HCT116 (cell line): Measurements from ENCODE around the gene SPPL2B. TPM values are rescaled to one million over a fixed set of nuclear protein-coding genes. Genes with fewer than 3 reads are reported as not detected.

Experiments
- ATAC-seq: fragments of 200-7000 bp; cut with Tn5 transposase; 2 replicates; pipeline ENCODE4 v1.9.1; 2020; ENCODE audit warnings: mild to moderate bottlenecking, moderate library complexity
- BruUV-seq: library from RNA; stranded (reverse); fragments of 400-500 nt; replicated peaks from 2 replicates; lab custom pipeline; 2021; lab: Mats Ljungman, UMichigan
- CTCF ChIA-PET: fragments of 300-600 bp; sonication (Branson Sonifier 250); formaldehyde crosslinking; loops from one replicate; lab custom pipeline; 2021; ENCODE audit warnings: antibody characterized with exemption; lab: Charles Lee
- POLR2A ChIA-PET: fragments of 300-600, 350-600 bp; sonication (Branson Sonifier 250); formaldehyde crosslinking; loops from one replicate; lab custom pipeline; 2021; ENCODE audit warnings: antibody characterized with exemption; lab: Charles Lee
- RAD21 ChIA-PET, 2 experiments: fragments of 300-600 bp; sonication (Branson Sonifier 250); formaldehyde crosslinking; loops; one replicate each; lab custom pipeline; 2023; ENCODE audit warnings: low total read pairs in 2 of 2; ENCODE audit not compliant: uncharacterized antibody in 2 of 2, unreplicated experiment in 2 of 2, low non-redundant PET in 1 of 2; lab: Charles Lee
- DNase-seq: peaks from one replicate; pipeline ENCODE4 v3.0.0-alpha.2; 2010; ENCODE audit warnings: low read depth, low spot score
- H2AFZ ChIP-seq: fragments of 200-600 bp; shearing (Covaris generic), sonication (generic); 2 replicates; pipeline ENCODE4 v1.6.1; 2017; ENCODE audit warnings: low read depth, mixed run types, mixed read lengths, antibody characterized with exemption, low read length; ENCODE audit not compliant: poor library complexity, severe bottlenecking
- H3K27ac ChIP-seq: 2 replicates; pipeline ENCODE4 v1.5.1; 2012; ENCODE audit warnings: low read depth, low read length
- H3K27me3 ChIP-seq: fragments of 200-600 bp; sonication (generic); 2 replicates; pipeline ENCODE4 v1.6.1; 2016; ENCODE audit warnings: mixed run types, low read length, mixed read lengths; ENCODE audit not compliant: insufficient read depth
- H3K36me3 ChIP-seq, 2 experiments: fragments of 200-500 bp in 1 of 2; fragments of 200-600 bp in 1 of 2; sonication (Bioruptor generic) in 1 of 2; sonication (generic) in 1 of 2; 2 replicates each; pipeline versions ENCODE4 v1.5.1 to v1.6.1; 2014 to 2016; ENCODE audit warnings: low read length in 2 of 2, inconsistent platforms in 1 of 2, mixed read lengths in 1 of 2, mixed run types in 1 of 2; ENCODE audit not compliant: insufficient read depth in 2 of 2, control insufficient read depth in 1 of 2
- H3K4me1 ChIP-seq, 2 experiments: fragments of 200-600 bp in 1 of 2; sonication (generic) in 1 of 2; 2 replicates each; pipeline versions ENCODE4 v1.5.1 to v1.6.1; 2012 to 2017; ENCODE audit warnings: low read length in 2 of 2, inconsistent platforms in 1 of 2, mild to moderate bottlenecking in 1 of 2, mixed read lengths in 1 of 2, mixed run types in 1 of 2, moderate library complexity in 1 of 2; ENCODE audit not compliant: insufficient read depth in 2 of 2, control insufficient read depth in 1 of 2
- H3K4me2 ChIP-seq: fragments of 200-600 bp; sonication (generic); 2 replicates; pipeline ENCODE4 v1.6.1; 2017; ENCODE audit warnings: mixed run types, low read length, mixed read lengths
- H3K4me3 ChIP-seq, 2 experiments: fragments of 200-600 bp in 1 of 2; sonication (generic) in 1 of 2; replicated peaks in 1 of 2; 2 replicates each; pipeline ENCODE4 v1.5.1; 2011 to 2016; ENCODE audit warnings: low read length in 2 of 2, control low read depth in 1 of 2, low read depth in 1 of 2, mild to moderate bottlenecking in 1 of 2, mixed read lengths in 1 of 2, mixed run types in 1 of 2
- H3K79me2 ChIP-seq: fragments of 200-600 bp; sonication (generic); 2 replicates; pipeline ENCODE4 v1.6.1; 2017; ENCODE audit warnings: mild to moderate bottlenecking, mixed run types, low read length, moderate library complexity, mixed read lengths; ENCODE audit not compliant: insufficient read depth
- H3K9ac ChIP-seq: fragments of 200-600 bp; sonication (generic); 2 replicates; pipeline ENCODE4 v1.6.1; 2016; ENCODE audit warnings: low read length, mixed read lengths
- H3K9me2 ChIP-seq: fragments of 200-600 bp; sonication (generic), shearing (Covaris generic); 2 replicates; pipeline ENCODE4 v1.6.1; 2017; ENCODE audit warnings: mixed run types, mild to moderate bottlenecking, moderate library complexity; ENCODE audit not compliant: insufficient read depth
- H3K9me3 ChIP-seq, 2 experiments: fragments of 200-500 bp in 1 of 2; fragments of 200-600 bp in 1 of 2; sonication (Bioruptor generic) in 1 of 2; sonication (generic) in 1 of 2; 2 replicates each; pipeline ENCODE4 v1.6.1; 2014 to 2017; ENCODE audit warnings: low read length in 2 of 2, mixed read lengths in 2 of 2, inconsistent platforms in 1 of 2, low read depth in 1 of 2, mild to moderate bottlenecking in 1 of 2, mixed run types in 1 of 2, moderate library complexity in 1 of 2; ENCODE audit not compliant: control insufficient read depth in 1 of 2, insufficient read depth in 1 of 2
- H4K20me1 ChIP-seq: fragments of 200-600 bp; sonication (generic), shearing (Covaris generic); 2 replicates; pipeline ENCODE4 v1.6.1; 2017; ENCODE audit warnings: mixed run types, mild to moderate bottlenecking, moderate library complexity; ENCODE audit not compliant: insufficient read depth
- EGR1 ChIP-seq: IDR thresholded peaks from 2 replicates; pipeline ENCODE4 v1.6.1; 2012; ENCODE audit warnings: low read depth
- ZBTB33 ChIP-seq: IDR thresholded peaks from 2 replicates; pipeline ENCODE4 v1.6.1; 2011; ENCODE audit warnings: mild to moderate bottlenecking, low read length, moderate library complexity; ENCODE audit not compliant: insufficient replicate concordance; ENCODE audit errors: extremely low read depth
- intact Hi-C: fragments of 100-400 bp; cut with micrococcal nuclease; formaldehyde crosslinking; loops from 2 replicates; pipeline ENCODE4 v1.10.0; 2022
- total RNA-seq: library from RNA; stranded (reverse); gene quantifications from one replicate; pipeline ENCODE4 v1.2.1, GENCODE V29; 2021; ENCODE audit not compliant: unreplicated experiment

The SPPL2B gene
- total RNA-seq, 1 experiment from 2014 or later = 83.1 TPM

GRCh38 chr19:2317756-2318155, 10.7 kb upstream of the SPPL2B start:
- H3K9ac ChIP-seq = no peak overlapping the region
- ChIA-PET RAD21 (no interaction called here), CTCF (no interaction called here), POLR2A (no interaction called here)
- intact Hi-C loops = no loop called here
- no peak for TF ChIP-seq EGR1
- no peak for DNase-seq
- no TSS peak for BruUV-seq
- no peak overlapping the region for H3K27ac ChIP-seq
- no peak overlapping the region for H3K4me2 ChIP-seq
- H3K4me3 ChIP-seq = no peak overlapping the region
- no peaks in the 10 kb centered on the region for H3K4me1 ChIP-seq
- no peaks in the 10 kb centered on the region for H4K20me1 ChIP-seq
- ATAC-seq = no peak
- H3K27me3 ChIP-seq = no peaks in the 10 kb centered on the region
- no peak overlapping the region for H2AFZ ChIP-seq
- no peaks in the 10 kb centered on the region; a peak in 1 of 4 replicates for H3K9me3 ChIP-seq
- H3K36me3 ChIP-seq = no peaks in the 10 kb centered on the region
- no peaks in the 10 kb centered on the region for H3K9me2 ChIP-seq
- H3K79me2 ChIP-seq = no peaks in the 10 kb centered on the region

GRCh38 chr19:2318923-2319322, 9.6 kb upstream of the SPPL2B start:
- CTCF ChIA-PET = no interaction called here
- H3K36me3 ChIP-seq = no peaks in the 10 kb centered on the region
- no peak for TF ChIP-seq ZBTB33
- no peaks in the 10 kb centered on the region for H3K27me3 ChIP-seq
- H3K27ac ChIP-seq = no peak overlapping the region
- no peak overlapping the region for H3K9ac ChIP-seq
- H2AFZ ChIP-seq = no peak overlapping the region
- POLR2A ChIA-PET = interaction anchor here (0.7 kb wide), 1 partner anchor 30 kb away, joined by 8 read pairs; no protein-coding TSS in a partner anchor
- no peaks in the 10 kb centered on the region for H3K4me1 ChIP-seq
- H3K9me2 ChIP-seq = no peaks in the 10 kb centered on the region
- RAD21 ChIA-PET = no interaction called here
- H3K4me3 ChIP-seq = no peak overlapping the region
- no peak overlapping the region for H3K4me2 ChIP-seq
- no peaks in the 10 kb centered on the region; a peak in 1 of 4 replicates for H3K9me3 ChIP-seq
- intact Hi-C loops = no loop called here
- BruUV-seq = no TSS peak
- DNase-seq = no peak
- no peak for ATAC-seq
- no peaks in the 10 kb centered on the region for H4K20me1 ChIP-seq
- H3K79me2 ChIP-seq = no peaks in the 10 kb centered on the region
